Measurements from ENCODE around the gene MRPS30. TPM values are rescaled to one million over a fixed set of nuclear protein-coding genes. Genes with fewer than 3 reads are reported as not detected.

MRPS30 gene
- total RNA-seq, 1 donor from 2014 or later: 39.9 TPM

- DNase-seq (ENCODE audit: low spot score in 2 of 2): no peak
- intact Hi-C loops (cut with DNase I): no loop called here
- TF ChIP-seq, protein P1, sequence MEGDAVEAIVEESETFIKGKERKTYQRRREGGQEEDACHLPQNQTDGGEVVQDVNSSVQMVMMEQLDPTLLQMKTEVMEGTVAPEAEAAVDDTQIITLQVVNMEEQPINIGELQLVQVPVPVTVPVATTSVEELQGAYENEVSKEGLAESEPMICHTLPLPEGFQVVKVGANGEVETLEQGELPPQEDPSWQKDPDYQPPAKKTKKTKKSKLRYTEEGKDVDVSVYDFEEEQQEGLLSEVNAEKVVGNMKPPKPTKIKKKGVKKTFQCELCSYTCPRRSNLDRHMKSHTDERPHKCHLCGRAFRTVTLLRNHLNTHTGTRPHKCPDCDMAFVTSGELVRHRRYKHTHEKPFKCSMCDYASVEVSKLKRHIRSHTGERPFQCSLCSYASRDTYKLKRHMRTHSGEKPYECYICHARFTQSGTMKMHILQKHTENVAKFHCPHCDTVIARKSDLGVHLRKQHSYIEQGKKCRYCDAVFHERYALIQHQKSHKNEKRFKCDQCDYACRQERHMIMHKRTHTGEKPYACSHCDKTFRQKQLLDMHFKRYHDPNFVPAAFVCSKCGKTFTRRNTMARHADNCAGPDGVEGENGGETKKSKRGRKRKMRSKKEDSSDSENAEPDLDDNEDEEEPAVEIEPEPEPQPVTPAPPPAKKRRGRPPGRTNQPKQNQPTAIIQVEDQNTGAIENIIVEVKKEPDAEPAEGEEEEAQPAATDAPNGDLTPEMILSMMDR (IDR thresholded peaks at IDR 0.05): no peak
- no peak overlapping the region for H3K4me3 ChIP-seq
- no peaks in the 10 kb centered on the region for H3K4me1 ChIP-seq
- no peak overlapping the region for H3K27ac ChIP-seq
- H3K9me3 ChIP-seq: peaks cover 0 to 7% of the 10 kb centered on the region in 2 donors
- H3K27me3 ChIP-seq: no peaks in the 10 kb centered on the region
- peaks cover 0 to 3% of the 10 kb centered on the region in 2 donors for H3K36me3 ChIP-seq
These were observed 14.4 kb upstream of the MRPS30 start for GRCh38 chr5:44794371-44794770.

GRCh38 chr5:44795496-44795895 lies 13.3 kb upstream of the MRPS30 start:
- TF ChIP-seq, protein P1 (IDR thresholded peaks at IDR 0.05): no peak
- Histone ChIP-seq H3K27ac (no peak overlapping the region), H3K4me1 (no peaks in the 10 kb centered on the region), H3K4me3 (no peak overlapping the region), H3K9me3 (peaks cover 0 to 7% of the 10 kb centered on the region in 2 donors), H3K27me3 (no peaks in the 10 kb centered on the region), H3K36me3 (peaks cover 0 to 3% of the 10 kb centered on the region in 2 donors)
- intact Hi-C loops (cut with DNase I): no loop called here
- DNase-seq (ENCODE audit: low spot score in 2 of 2): no peak

DNA sequence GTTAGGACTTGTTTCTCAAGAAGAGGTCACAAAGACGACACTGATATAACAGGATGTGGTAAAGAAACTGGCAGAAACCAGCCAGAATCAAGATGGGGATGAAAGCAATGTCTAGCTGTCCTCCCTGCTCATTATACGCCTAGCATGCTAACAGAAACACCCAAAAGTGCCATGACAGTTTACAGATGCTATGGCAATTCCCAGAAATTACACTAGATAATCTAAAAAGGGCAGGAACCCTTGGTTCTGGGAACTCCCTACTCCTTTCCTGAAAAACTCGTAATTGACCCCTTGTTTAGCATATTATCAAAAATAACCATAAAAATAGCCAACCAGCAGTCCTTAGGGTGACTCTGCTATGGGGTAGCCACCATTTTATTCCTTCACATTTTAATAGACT lies 10.9 kb upstream of the MRPS30 start:
- intact Hi-C loops (cut with DNase I): no loop called here
- Histone ChIP-seq H3K4me1 (no peaks in the 10 kb centered on the region), H3K36me3 (peaks cover 0 to 3% of the 10 kb centered on the region in 2 donors), H3K4me3 (no peak overlapping the region), H3K27ac (no peak overlapping the region), H3K27me3 (no peaks in the 10 kb centered on the region), H3K9me3 (peaks cover 0 to 7% of the 10 kb centered on the region in 2 donors)
- TF ChIP-seq, protein P1 (IDR thresholded peaks at IDR 0.05): no peak
- DNase-seq (ENCODE audit: low spot score in 2 of 2): no peak

GRCh38 chr5:44801992-44802391 lies 6.8 kb upstream of the MRPS30 start:
- intact Hi-C loops (cut with DNase I): no loop called here
- H3K27ac ChIP-seq: no peak overlapping the region
- TF ChIP-seq, protein P1 (IDR thresholded peaks at IDR 0.05): no peak
- no peaks in the 10 kb centered on the region for H3K4me1 ChIP-seq
- H3K9me3 ChIP-seq: no peaks in the 10 kb centered on the region
- H3K36me3 ChIP-seq: no peaks in the 10 kb centered on the region
- no peak for DNase-seq (ENCODE audit: low spot score in 2 of 2)
- H3K27me3 ChIP-seq: no peaks in the 10 kb centered on the region
- no peak overlapping the region for H3K4me3 ChIP-seq

DNA sequence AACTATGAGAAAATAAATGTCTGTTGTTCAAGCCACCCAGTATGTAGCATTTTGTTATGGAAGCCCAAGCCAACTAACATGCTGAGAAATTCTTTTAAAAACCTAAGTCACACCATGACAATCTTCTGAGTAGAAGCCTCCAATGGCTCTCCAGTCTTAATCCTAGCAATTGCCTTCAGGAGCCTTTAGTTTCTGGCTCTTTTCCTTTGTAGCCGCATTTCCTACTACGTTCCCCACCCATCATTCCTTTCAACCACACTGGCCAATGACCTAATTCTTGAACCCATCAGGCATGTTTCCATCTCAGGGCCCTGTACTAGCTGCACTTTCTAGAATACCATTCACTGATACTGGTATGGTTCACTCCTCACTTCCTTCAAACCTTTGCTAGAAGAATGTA lies 2.1 kb upstream of the MRPS30 start:
- H3K27ac ChIP-seq: no peak overlapping the region
- no peaks in the 10 kb centered on the region for H3K27me3 ChIP-seq
- peaks cover 2 to 8% of the 10 kb centered on the region in 2 donors for H3K4me1 ChIP-seq
- TF ChIP-seq, protein P1 (IDR thresholded peaks at IDR 0.05): no peak
- intact Hi-C loops (cut with DNase I): loop anchor here (5.0 kb wide), 1 partner anchor 1324 kb away; the partner anchor contains the start of gene TMEM267
- H3K9me3 ChIP-seq: no peaks in the 10 kb centered on the region
- H3K36me3 ChIP-seq: no peaks in the 10 kb centered on the region
- no peak for DNase-seq (ENCODE audit: low spot score in 2 of 2)
- no peak overlapping the region for H3K4me3 ChIP-seq

GRCh38 chr5:44807269-44807668 lies 1.5 kb upstream of the MRPS30 start:
- no peak for DNase-seq (ENCODE audit: low spot score in 2 of 2)
- Histone ChIP-seq H3K4me3 (no peak overlapping the region), H3K9me3 (no peaks in the 10 kb centered on the region)

More at GRCh38 chr5:44807269-44807668, 1.5 kb upstream of the MRPS30 start:
- no peak overlapping the region for H3K27ac ChIP-seq
- intact Hi-C loops (cut with DNase I): loop anchor here (5.0 kb wide), 1 partner anchor 1325 kb away; the partner anchor contains the start of gene TMEM267
- H3K36me3 ChIP-seq: peaks cover 0 to 4% of the 10 kb centered on the region in 2 donors
- H3K4me1 ChIP-seq: peaks cover 2 to 8% of the 10 kb centered on the region in 2 donors
- H3K27me3 ChIP-seq: no peaks in the 10 kb centered on the region
- TF ChIP-seq, protein P1 (IDR thresholded peaks at IDR 0.05): no peak
